Measurements from ENCODE around the gene POLE4.

GRCh38 chr2:74941284-74941683, 17.2 kb upstream of the POLE4 start:
- TF ChIP-seq CTCF (IDR thresholded peaks at IDR 0.05 in 4 of 5, conservative IDR thresholded peaks at IDR 0.05 in 1 of 5) (no peak), POLR2A (IDR thresholded peaks at IDR 0.05) (no peak)
